H1 (cell line): Measurements from ENCODE around the gene SECISBP2L. TPM values are rescaled to one million over a fixed set of nuclear protein-coding genes. Genes with fewer than 3 reads are reported as not detected.

Source experiments
- CTCF ChIA-PET: fragments of 300-600 bp; sonication (Branson Sonifier 250); formaldehyde crosslinking; loops from one replicate; lab custom pipeline; 2021; ENCODE audit not compliant: partially characterized antibody; lab: Charles Lee
- POLR2A ChIA-PET: fragments of 300-600 bp; sonication (Branson Sonifier 250); formaldehyde crosslinking; loops from one replicate; lab custom pipeline; 2021; ENCODE audit warnings: inconsistent platforms; ENCODE audit not compliant: partially characterized antibody; lab: Charles Lee
- DNase-seq, 2 experiments: peaks; one replicate each; pipeline versions ENCODE4 v3.0.0 to v3.0.0-alpha.2; 2010 to 2022; ENCODE audit warnings: low spot score in 2 of 2, low read depth in 1 of 2, mixed read lengths in 1 of 2
- FAIRE-seq: peaks from 2 replicates; lab custom pipeline; 2011; peaks lifted over from hg19 to GRCh38; lab: Jason Lieb, UNC
- H2AFZ ChIP-seq: 2 replicates; pipeline ENCODE4 v1.8.1; 2012; ENCODE audit warnings: low read length, inconsistent platforms
- H2AK5ac ChIP-seq: 2 replicates; pipeline ENCODE4 v1.6.1; 2013; ENCODE audit warnings: low read depth, low read length
- H2BK120ac ChIP-seq: replicated peaks from 2 replicates; pipeline ENCODE3; 2013; ENCODE audit warnings: low read depth, low read length, inconsistent platforms
- H2BK12ac ChIP-seq: 2 replicates; pipeline ENCODE4 v1.6.1; 2013; ENCODE audit warnings: low read depth, low read length
- H2BK15ac ChIP-seq: 2 replicates; pipeline ENCODE4 v1.6.1; 2013; ENCODE audit warnings: low read length
- H2BK20ac ChIP-seq: 2 replicates; pipeline ENCODE4 v1.6.1; 2013; ENCODE audit warnings: low read length
- H2BK5ac ChIP-seq: 2 replicates; pipeline ENCODE4 v1.6.1; 2013; ENCODE audit warnings: low read depth, low read length
- H3K14ac ChIP-seq: 2 replicates; pipeline ENCODE4 v1.6.1; 2013; ENCODE audit warnings: inconsistent platforms; ENCODE audit not compliant: insufficient read length
- H3K18ac ChIP-seq: 2 replicates; pipeline ENCODE4 v1.6.1; 2013; ENCODE audit warnings: low read length; ENCODE audit errors: extremely low read depth
- H3K23ac ChIP-seq: 2 replicates; pipeline ENCODE4 v1.6.1; 2013; ENCODE audit warnings: inconsistent platforms; ENCODE audit not compliant: insufficient read length
- H3K23me2 ChIP-seq: 2 replicates; pipeline ENCODE4 v1.6.1; 2013; ENCODE audit warnings: low read depth, low read length
- H3K27ac ChIP-seq: 2 replicates; pipeline ENCODE4 v1.6.1; 2011; ENCODE audit warnings: low read depth, low read length, inconsistent platforms
- H3K27me3 ChIP-seq, 4 experiments: replicated peaks in 1 of 4; 1 replicate in 1 of 4; 2 replicates in 3 of 4; pipeline versions ENCODE4 v1.6.1 to v1.8.1; 2011 to 2013; ENCODE audit warnings: low read length in 3 of 4, mild to moderate bottlenecking in 3 of 4, inconsistent platforms in 2 of 4, mixed read lengths in 2 of 4, moderate library complexity in 1 of 4; ENCODE audit not compliant: control insufficient read depth in 3 of 4, insufficient read depth in 3 of 4; ENCODE audit errors: extremely low read depth in 1 of 4
- H3K36me3 ChIP-seq, 4 experiments: 2 replicates each; pipeline versions ENCODE4 v1.6.1 to v1.8.1; 2011 to 2013; ENCODE audit warnings: mild to moderate bottlenecking in 4 of 4, low read length in 3 of 4, moderate library complexity in 2 of 4, control low read depth in 1 of 4, inconsistent platforms in 1 of 4; ENCODE audit not compliant: insufficient read depth in 4 of 4, control insufficient read depth in 2 of 4
- H3K4ac ChIP-seq: replicated peaks from 2 replicates; pipeline ENCODE3; 2013; ENCODE audit warnings: low read length, low read depth, mixed read lengths, inconsistent platforms; ENCODE audit not compliant: insufficient read length
- H3K4me1 ChIP-seq, 4 experiments: replicated peaks in 1 of 4; 1 replicate in 1 of 4; 2 replicates in 3 of 4; pipeline versions ENCODE4 v1.6.1 to v1.8.1; 2011 to 2013; ENCODE audit warnings: low read length in 3 of 4, inconsistent platforms in 2 of 4, mixed read lengths in 1 of 4; ENCODE audit not compliant: insufficient read depth in 4 of 4, control insufficient read depth in 3 of 4
- H3K4me2 ChIP-seq, 2 experiments: 2 replicates each; pipeline versions ENCODE4 v1.6.1 to v1.8.1; 2011 to 2013; ENCODE audit warnings: low read depth in 2 of 2, low read length in 2 of 2, control low read depth in 1 of 2, inconsistent platforms in 1 of 2, mild to moderate bottlenecking in 1 of 2; ENCODE audit not compliant: insufficient read depth in 1 of 2
- H3K4me3 ChIP-seq, 4 experiments: fragments of 200-600, 300-600 bp in 1 of 4; sonication (generic), shearing (Covaris generic), sonication (Bioruptor Twin) in 1 of 4; 2 replicates each; pipeline versions ENCODE4 v1.5.1 to v1.8.1; 2011 to 2016; ENCODE audit warnings: low read length in 4 of 4, low read depth in 3 of 4, control low read depth in 2 of 4, inconsistent platforms in 2 of 4, mild to moderate bottlenecking in 2 of 4, mixed read lengths in 1 of 4, moderate library complexity in 1 of 4; ENCODE audit not compliant: insufficient read depth in 2 of 4; ENCODE audit errors: extremely low read depth in 1 of 4
- H3K56ac ChIP-seq: replicated peaks from 2 replicates; pipeline ENCODE3; 2013; ENCODE audit warnings: low read depth, mild to moderate bottlenecking, mixed read lengths, low read length, inconsistent platforms; ENCODE audit not compliant: insufficient read length
- H3K79me1 ChIP-seq: 2 replicates; pipeline ENCODE4 v1.6.1; 2013; ENCODE audit warnings: low read depth, low read length, control low read depth
- H3K79me2 ChIP-seq, 2 experiments: 2 replicates each; pipeline versions ENCODE4 v1.6.1 to v1.8.1; 2012 to 2013; ENCODE audit warnings: low read length in 2 of 2, mild to moderate bottlenecking in 2 of 2, inconsistent platforms in 1 of 2; ENCODE audit not compliant: insufficient read depth in 2 of 2, control insufficient read depth in 1 of 2
- H3K9ac ChIP-seq, 4 experiments: replicated peaks in 1 of 4; 1 replicate in 1 of 4; 2 replicates in 3 of 4; pipeline versions ENCODE4 v1.6.1 to v1.8.1; 2011 to 2013; ENCODE audit warnings: low read depth in 3 of 4, low read length in 3 of 4, control low read depth in 2 of 4, mild to moderate bottlenecking in 2 of 4, moderate library complexity in 2 of 4, inconsistent platforms in 1 of 4; ENCODE audit errors: extremely low read depth in 1 of 4
- H3K9me3 ChIP-seq, 2 experiments: 2 replicates each; pipeline versions ENCODE4 v1.6.1 to v1.8.1; 2012 to 2013; ENCODE audit warnings: mild to moderate bottlenecking in 2 of 2, moderate library complexity in 2 of 2, control low read depth in 1 of 2, inconsistent platforms in 1 of 2, low read depth in 1 of 2, low read length in 1 of 2, mixed read lengths in 1 of 2; ENCODE audit not compliant: insufficient read depth in 2 of 2
- H4K20me1 ChIP-seq, 2 experiments: replicated peaks in 1 of 2; 2 replicates each; pipeline versions ENCODE3 to v1.8.1; 2011 to 2013; ENCODE audit warnings: inconsistent platforms in 2 of 2, low read length in 2 of 2, mild to moderate bottlenecking in 1 of 2; ENCODE audit not compliant: insufficient read depth in 2 of 2, control insufficient read depth in 1 of 2
- H4K5ac ChIP-seq: 2 replicates; pipeline ENCODE4 v1.6.1; 2013; ENCODE audit warnings: low read length, low read depth, mixed read lengths, inconsistent platforms; ENCODE audit not compliant: insufficient read length
- H4K8ac ChIP-seq: 2 replicates; pipeline ENCODE4 v1.8.0; 2013; ENCODE audit warnings: mild to moderate bottlenecking, moderate library complexity, low read length, inconsistent platforms; ENCODE audit not compliant: insufficient read depth; ENCODE audit errors: extremely low read depth
- H4K91ac ChIP-seq: replicated peaks from 2 replicates; pipeline ENCODE3; 2013; ENCODE audit warnings: low read length, mixed read lengths, inconsistent platforms; ENCODE audit not compliant: insufficient read length
- MAX ChIP-seq: IDR thresholded peaks from 2 replicates; pipeline ENCODE4 v1.6.1; 2012; ENCODE audit warnings: inconsistent platforms
- SIX5 ChIP-seq: IDR thresholded peaks from 2 replicates; pipeline ENCODE4 v1.6.1; 2011; ENCODE audit warnings: mild to moderate bottlenecking, low read depth, low read length
- WGBS, 2 experiments: shearing (Covaris generic) in 1 of 2; methylation state at CpG; one replicate each; pipeline versions ENCODE4 v1.1.6 to v1.1.7; 2013 to 2015; ENCODE audit warnings: low lambda C conversion rate in 2 of 2, mixed read lengths in 2 of 2, inconsistent platforms in 1 of 2, low coverage in 1 of 2, missing lambda C conversion rate in 1 of 2; ENCODE audit not compliant: insufficient replicate concordance in 2 of 2, insufficient coverage in 1 of 2, insufficient read length in 1 of 2; ENCODE audit errors: extremely low coverage in 1 of 2, missing lambda C conversion rate in 1 of 2; 5-methylcytosine and 5-hydroxymethylcytosine counted together
- polyA plus RNA-seq, 7 experiments: library from polyadenylated mRNA; depleted of rRNA in 3 of 7; stranded (reverse) in 5 of 7; unstranded in 2 of 7; fragments of >200 nt in 5 of 7; fragments of 200-250 nt in 2 of 7; gene quantifications; 1 replicate in 5 of 7; 2 replicates in 1 of 7; 4 replicates in 1 of 7; pipeline versions ENCODE4 v1.2.1 to v1.2.3, GENCODE V29; 2011 to 2013; ENCODE audit warnings: missing spikeins in 2 of 7, mixed read lengths in 2 of 7
- total RNA-seq: library from RNA; stranded (reverse); fragmentation: NEBNext Ultra II Directional; extraction: Animal tissue kit (Norgen Biotek cat#: 25700); gene quantifications from 2 replicates; pipeline ENCODE4 v1.2.1, GENCODE V29; 2021

The SECISBP2L gene
- total and polyA plus RNA-seq, 2 of the 8 experiments (the other 6 are each of a cell fraction or from before 2014, with no cell fraction given): 7.6 to 22.8 TPM

DNA sequence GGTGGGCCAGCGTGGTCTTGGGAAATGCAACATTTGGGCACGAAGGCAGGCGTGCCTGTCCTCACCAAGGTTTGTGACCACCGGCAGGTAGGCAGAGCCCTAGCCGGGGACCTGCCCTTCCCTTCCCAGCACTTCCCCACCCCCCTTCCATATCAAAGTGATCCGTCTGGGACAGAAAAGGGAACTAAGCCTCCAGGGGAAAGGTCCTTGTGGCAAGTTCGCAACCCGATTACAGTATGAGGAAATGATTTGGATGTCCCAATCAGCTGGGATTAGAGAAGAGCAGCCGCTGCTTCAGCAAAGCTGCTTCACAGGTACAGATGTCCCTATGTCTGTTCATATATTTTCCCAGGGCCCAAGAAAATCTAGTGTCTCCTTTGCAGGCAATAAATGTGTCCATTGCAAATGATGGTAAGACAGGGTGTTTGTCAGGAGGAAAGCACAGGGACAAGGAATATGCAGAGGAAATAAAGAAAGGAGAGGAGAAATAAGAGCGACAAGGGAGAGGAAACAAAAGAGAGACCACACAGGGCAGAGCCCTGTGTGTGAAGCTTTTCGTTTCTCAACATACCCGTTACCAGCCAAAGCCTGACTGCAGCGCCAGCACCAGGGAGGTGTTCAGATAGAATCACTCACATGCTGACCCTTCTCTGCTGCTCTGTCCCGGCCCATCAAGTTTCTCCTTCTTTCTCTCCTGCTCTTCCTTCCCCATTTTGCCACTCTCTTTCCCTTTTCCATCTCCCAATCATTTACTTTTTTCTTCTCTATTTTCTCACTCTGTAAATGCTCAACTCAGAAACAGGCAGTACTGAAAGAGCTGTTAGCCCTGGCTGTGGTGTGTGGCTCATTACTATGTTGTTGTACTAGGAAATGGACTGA, 17.4 kb upstream of the SECISBP2L start:
- Histone ChIP-seq H3K36me3 (no peaks in the 10 kb centered on the region), H3K79me1 (no peaks in the 10 kb centered on the region), H3K4me1 (peaks cover 0 to 13% (median 7%) of the 10 kb centered on the region in 4 experiments; a peak in 6 of 7 replicates), H3K23me2 (no peaks in the 10 kb centered on the region), H3K23ac (no peak overlapping the region), H3K9ac (no peak overlapping the region; a peak in 2 of 7 replicates), H2BK5ac (no peak overlapping the region), H4K5ac (no peak overlapping the region), H2BK12ac (0 out of 2 replicates have a peak overlapping the region, but pooled peaks have one; percentile 56), H3K9me3 (no peaks in the 10 kb centered on the region), H4K8ac (no peak overlapping the region), H3K14ac (no peak overlapping the region), H3K27ac (no peak overlapping the region), H4K91ac (no peak overlapping the region), H3K4me3 (no peak overlapping the region), H3K56ac (no peak overlapping the region), H3K27me3 (no peaks in the 10 kb centered on the region), H3K4me2 (peak overlapping the region; percentile 35 to 41; a peak in 3 of 4 replicates), H3K18ac (peak overlapping the region; percentile 64; the same call in 1 of the 2 replicates), H4K20me1 (no peaks in the 10 kb centered on the region), H2AK5ac (no peak overlapping the region), H2BK15ac (no peak overlapping the region), H2BK120ac (no peak overlapping the region), H3K4ac (no peak overlapping the region), H2BK20ac (no peak overlapping the region), H3K79me2 (no peaks in the 10 kb centered on the region), H2AFZ (peak overlapping the region; percentile 85)
- TF ChIP-seq SIX5 (no peak), MAX (no peak)
- FAIRE-seq (no peak), DNase-seq (peak in 1 of 2 experiments; percentile 50)
- WGBS, 2 experiments: 53% methylated on average over 10 of the region's 14 CpGs; no CpG with 5 or more reads in 1 of the 2 experiments
- ChIA-PET CTCF (interaction anchor here (1.3 kb wide), 1 partner anchor 14 kb away, joined by 6 read pairs; no protein-coding TSS in a partner anchor), POLR2A (no interaction called here)
